Liver (tissue), 9 donors: ENCODE results near the gene GPR176. TPM values are rescaled to one million over a fixed set of nuclear protein-coding genes. Genes with fewer than 3 reads are reported as not detected.

Source experiments
- DNase-seq: peaks from one replicate; pipeline ENCODE4 v3.0.0-alpha.2; 2017; ENCODE audit warnings: low spot score
- H3K27ac ChIP-seq, 2 donors: one replicate each; pipeline ENCODE4 v1.7.0; 2013; ENCODE audit warnings: inconsistent platforms in 2 of 2, low read length in 2 of 2, control low read depth in 1 of 2, low read depth in 1 of 2, mild to moderate bottlenecking in 1 of 2
- H3K27me3 ChIP-seq, 4 donors: one replicate each; pipeline versions ENCODE4 v1.6.1 to v1.7.0; 2013; ENCODE audit warnings: low read length in 3 of 4, inconsistent platforms in 1 of 4, mild to moderate bottlenecking in 1 of 4, moderate library complexity in 1 of 4; ENCODE audit not compliant: control insufficient read depth in 4 of 4, insufficient read depth in 4 of 4
- H3K36me3 ChIP-seq, 4 donors: one replicate each; pipeline versions ENCODE4 v1.6.1 to v1.7.0; 2013; ENCODE audit warnings: low read length in 3 of 4, mild to moderate bottlenecking in 3 of 4, low read depth in 1 of 4, moderate library complexity in 1 of 4; ENCODE audit not compliant: control insufficient read depth in 4 of 4, insufficient read depth in 3 of 4
- H3K4me1 ChIP-seq, 4 donors: one replicate each; pipeline versions ENCODE4 v1.6.1 to v1.7.0; 2013; ENCODE audit warnings: low read length in 3 of 4, mild to moderate bottlenecking in 3 of 4, moderate library complexity in 1 of 4; ENCODE audit not compliant: control insufficient read depth in 4 of 4, insufficient read depth in 4 of 4
- H3K4me3 ChIP-seq, 3 donors: one replicate each; pipeline versions ENCODE4 v1.6.1 to v1.7.0; 2013; ENCODE audit warnings: low read length in 3 of 3, control low read depth in 1 of 3, low read depth in 1 of 3, mild to moderate bottlenecking in 1 of 3
- H3K9ac ChIP-seq, 2 donors: one replicate each; pipeline ENCODE4 v1.7.0; 2013; ENCODE audit warnings: low read length in 2 of 2, mild to moderate bottlenecking in 2 of 2, moderate library complexity in 2 of 2, control low read depth in 1 of 2, low read depth in 1 of 2
- H3K9me3 ChIP-seq, 4 donors: one replicate each; pipeline versions ENCODE4 v1.6.1 to v1.7.0; 2013; ENCODE audit warnings: low read length in 3 of 4; ENCODE audit not compliant: control insufficient read depth in 4 of 4
- ATF3 ChIP-seq: IDR thresholded peaks from 2 replicates; pipeline ENCODE4 v1.6.1; 2016; ENCODE audit warnings: antibody characterized with exemption
- CTCF ChIP-seq: fragments of 150-350 bp; IDR thresholded peaks from 2 replicates; pipeline ENCODE4 v1.5.1; 2017; ENCODE audit warnings: improper control_type of control experiment, low read depth, low read length; ENCODE audit not compliant: missing input control
- EGR1 ChIP-seq, 2 donors: IDR thresholded peaks; 2 replicates each; pipeline ENCODE4 v1.6.1; 2016 to 2018; ENCODE audit warnings: antibody characterized with exemption in 2 of 2, low read depth in 2 of 2
- FOXA1 ChIP-seq: IDR thresholded peaks from 2 replicates; pipeline ENCODE4 v1.6.1; 2016; ENCODE audit warnings: antibody characterized with exemption
- FOXA2 ChIP-seq: IDR thresholded peaks from 2 replicates; pipeline ENCODE4 v1.6.1; 2016; ENCODE audit warnings: antibody characterized with exemption
- GABPA ChIP-seq, 2 donors: IDR thresholded peaks in 1 of 2; conservative IDR thresholded peaks in 1 of 2; 2 replicates each; pipeline ENCODE4 v1.6.1; 2016; ENCODE audit warnings: antibody characterized with exemption in 2 of 2, mild to moderate bottlenecking in 1 of 2, moderate library complexity in 1 of 2
- HNF4A ChIP-seq, 2 donors: conservative IDR thresholded peaks; 2 replicates each; pipeline ENCODE4 v1.6.1; 2016; ENCODE audit warnings: antibody characterized with exemption in 2 of 2, mild to moderate bottlenecking in 2 of 2
- HNF4G ChIP-seq: IDR thresholded peaks from 2 replicates; pipeline ENCODE4 v1.6.1; 2016; ENCODE audit warnings: antibody characterized with exemption
- JUND ChIP-seq, 2 donors: IDR thresholded peaks; 2 replicates each; pipeline ENCODE4 v1.6.1; 2016; ENCODE audit warnings: antibody characterized with exemption in 2 of 2
- NR2F2 ChIP-seq: IDR thresholded peaks from 2 replicates; pipeline ENCODE4 v1.6.1; 2016; ENCODE audit warnings: antibody characterized with exemption
- RAD21 ChIP-seq, 2 donors: IDR thresholded peaks; 2 replicates each; pipeline ENCODE4 v1.6.1; 2016; ENCODE audit warnings: antibody characterized with exemption in 2 of 2, mild to moderate bottlenecking in 2 of 2
- RXRA ChIP-seq, 2 donors: IDR thresholded peaks; 2 replicates each; pipeline ENCODE4 v1.6.1; 2017 to 2018; ENCODE audit warnings: antibody characterized with exemption in 2 of 2, mild to moderate bottlenecking in 1 of 2
- SP1 ChIP-seq: IDR thresholded peaks from 2 replicates; pipeline ENCODE4 v1.6.1; 2018; ENCODE audit warnings: antibody characterized with exemption, mild to moderate bottlenecking
- TAF1 ChIP-seq: conservative IDR thresholded peaks from 2 replicates; pipeline ENCODE4 v1.6.1; 2016; ENCODE audit warnings: antibody characterized with exemption, mild to moderate bottlenecking
- YY1 ChIP-seq: IDR thresholded peaks from 2 replicates; pipeline ENCODE4 v1.6.1; 2016; ENCODE audit warnings: antibody characterized with exemption, mild to moderate bottlenecking
- ZBTB33 ChIP-seq: IDR thresholded peaks from 2 replicates; pipeline ENCODE4 v1.6.1; 2016; ENCODE audit warnings: antibody characterized with exemption
- WGBS: extraction: QIAGEN DNeasy Blood & Tissue Kit; methylation state at CpG from one replicate; pipeline ENCODE4 v1.1.7; 2013; 5-methylcytosine and 5-hydroxymethylcytosine counted together
- polyA plus RNA-seq, 2 donors: library from polyadenylated mRNA; stranded (reverse) in 1 of 2; unstranded in 1 of 2; fragments of 200-250 nt in 1 of 2; fragments of >200 nt in 1 of 2; fragmentation: Nextera tagmentation in 1 of 2; extraction: Ambion mirVana in 1 of 2; gene quantifications; one replicate each; pipeline versions ENCODE4 v1.2.1 to v1.2.3, GENCODE V29; 2013 to 2015
- total RNA-seq, 2 donors: library from RNA; depleted of rRNA; stranded (reverse); fragments of >200 nt; gene quantifications; one replicate each; pipeline ENCODE4 v1.2.3, GENCODE V29; 2014
- TF ChIP-seq, protein P1 (sequence below): IDR thresholded peaks from 2 replicates; pipeline ENCODE4 v1.6.1; 2016; ENCODE audit warnings: antibody characterized with exemption, mild to moderate bottlenecking
- TF ChIP-seq, protein P2 (sequence below): IDR thresholded peaks from 2 replicates; pipeline ENCODE4 v1.6.1; 2016; ENCODE audit warnings: antibody characterized with exemption
- donor health status: healthy.
- donor health status: healthy.
- donor health status: healthy.
- donor health status: healthy.
- donor health status: healthy.

Gene GPR176
- total and polyA plus RNA-seq, 4 donors = 0.44 to 1.7 (median 1.4) TPM

DNA sequence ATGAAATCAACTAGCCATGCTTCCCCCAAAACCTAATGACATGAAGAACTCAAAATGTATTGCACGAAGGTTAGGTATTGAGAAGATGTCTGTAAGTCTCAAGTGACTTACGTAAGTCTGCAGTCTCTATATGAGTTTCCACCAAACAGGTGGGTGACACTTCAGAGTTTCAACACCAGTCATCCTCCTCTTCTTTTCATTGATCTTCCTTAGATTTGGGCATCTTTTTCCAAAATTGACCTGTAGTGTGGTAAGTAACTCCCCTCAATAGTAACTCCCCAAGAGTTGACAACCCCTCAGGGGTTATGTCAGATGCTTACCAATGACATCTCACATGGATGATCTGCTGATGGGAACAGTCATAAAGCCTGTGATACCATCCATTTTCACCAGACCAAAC is 46.1 kb downstream of the GPR176 start:
- H3K4me3 ChIP-seq = no peak overlapping the region
- no peaks in the 10 kb centered on the region for H3K27me3 ChIP-seq
- no peaks in the 10 kb centered on the region for H3K36me3 ChIP-seq
- no peak for DNase-seq
- no peak overlapping the region for H3K9ac ChIP-seq
- H3K27ac ChIP-seq = no peak overlapping the region
- H3K9me3 ChIP-seq = no peaks in the 10 kb centered on the region
- no peak for TF ChIP-seq ZBTB33
- no peaks in the 10 kb centered on the region for H3K4me1 ChIP-seq
- 90% methylated on average over 2 of the region's 2 CpGs for WGBS

DNA sequence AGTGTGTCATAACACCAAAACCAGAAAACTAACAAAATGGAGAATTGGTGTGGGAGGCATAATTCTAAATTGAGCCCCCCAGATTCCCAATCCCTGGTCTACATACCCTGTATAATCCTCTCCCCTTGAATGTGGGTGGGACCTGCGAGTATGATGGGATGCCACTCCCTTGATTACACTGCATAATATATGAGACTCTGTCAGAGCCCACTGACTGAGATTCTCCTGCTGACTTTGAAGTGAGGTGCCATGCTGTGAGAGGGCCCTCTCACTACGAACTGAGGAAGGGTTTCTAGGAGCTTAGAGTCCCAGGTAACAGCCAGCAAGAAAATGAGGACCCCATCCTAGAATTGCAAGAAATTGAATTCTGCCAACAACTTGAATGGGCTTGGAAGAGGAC is 49.5 kb downstream of the GPR176 start:
- WGBS = 93% methylated on average over 2 of the region's 2 CpGs
- no peaks in the 10 kb centered on the region for H3K4me1 ChIP-seq
- H3K9ac ChIP-seq = no peak overlapping the region
- H3K4me3 ChIP-seq = no peak overlapping the region
- no peaks in the 10 kb centered on the region for H3K9me3 ChIP-seq
- no peak for DNase-seq
- H3K36me3 ChIP-seq = no peaks in the 10 kb centered on the region
- no peak overlapping the region for H3K27ac ChIP-seq
- no peaks in the 10 kb centered on the region for H3K27me3 ChIP-seq
- TF ChIP-seq FOXA2 (no peak), JUND (IDR thresholded peaks at IDR 0.05) (no peak), ATF3 (no peak), TAF1 (no peak), FOXA1 (no peak), HNF4A (conservative IDR thresholded peaks at IDR 0.05) (no peak), NR2F2 (no peak), GABPA (IDR thresholded peaks at IDR 0.05 in 1 of 2, conservative IDR thresholded peaks at IDR 0.05 in 1 of 2) (no peak), YY1 (no peak), EGR1 (IDR thresholded peaks at IDR 0.05; ENCODE audit: low read depth in 2 of 2) (no peak), SP1 (no peak), ZBTB33 (no peak), HNF4G (no peak), CTCF (no peak), RXRA (IDR thresholded peaks at IDR 0.05) (no peak), RAD21 (IDR thresholded peaks at IDR 0.05) (no peak)
- TF ChIP-seq, protein P1, sequence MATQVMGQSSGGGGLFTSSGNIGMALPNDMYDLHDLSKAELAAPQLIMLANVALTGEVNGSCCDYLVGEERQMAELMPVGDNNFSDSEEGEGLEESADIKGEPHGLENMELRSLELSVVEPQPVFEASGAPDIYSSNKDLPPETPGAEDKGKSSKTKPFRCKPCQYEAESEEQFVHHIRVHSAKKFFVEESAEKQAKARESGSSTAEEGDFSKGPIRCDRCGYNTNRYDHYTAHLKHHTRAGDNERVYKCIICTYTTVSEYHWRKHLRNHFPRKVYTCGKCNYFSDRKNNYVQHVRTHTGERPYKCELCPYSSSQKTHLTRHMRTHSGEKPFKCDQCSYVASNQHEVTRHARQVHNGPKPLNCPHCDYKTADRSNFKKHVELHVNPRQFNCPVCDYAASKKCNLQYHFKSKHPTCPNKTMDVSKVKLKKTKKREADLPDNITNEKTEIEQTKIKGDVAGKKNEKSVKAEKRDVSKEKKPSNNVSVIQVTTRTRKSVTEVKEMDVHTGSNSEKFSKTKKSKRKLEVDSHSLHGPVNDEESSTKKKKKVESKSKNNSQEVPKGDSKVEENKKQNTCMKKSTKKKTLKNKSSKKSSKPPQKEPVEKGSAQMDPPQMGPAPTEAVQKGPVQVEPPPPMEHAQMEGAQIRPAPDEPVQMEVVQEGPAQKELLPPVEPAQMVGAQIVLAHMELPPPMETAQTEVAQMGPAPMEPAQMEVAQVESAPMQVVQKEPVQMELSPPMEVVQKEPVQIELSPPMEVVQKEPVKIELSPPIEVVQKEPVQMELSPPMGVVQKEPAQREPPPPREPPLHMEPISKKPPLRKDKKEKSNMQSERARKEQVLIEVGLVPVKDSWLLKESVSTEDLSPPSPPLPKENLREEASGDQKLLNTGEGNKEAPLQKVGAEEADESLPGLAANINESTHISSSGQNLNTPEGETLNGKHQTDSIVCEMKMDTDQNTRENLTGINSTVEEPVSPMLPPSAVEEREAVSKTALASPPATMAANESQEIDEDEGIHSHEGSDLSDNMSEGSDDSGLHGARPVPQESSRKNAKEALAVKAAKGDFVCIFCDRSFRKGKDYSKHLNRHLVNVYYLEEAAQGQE = no peak
- TF ChIP-seq, protein P2, sequence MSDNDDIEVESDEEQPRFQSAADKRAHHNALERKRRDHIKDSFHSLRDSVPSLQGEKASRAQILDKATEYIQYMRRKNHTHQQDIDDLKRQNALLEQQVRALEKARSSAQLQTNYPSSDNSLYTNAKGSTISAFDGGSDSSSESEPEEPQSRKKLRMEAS = no peak
